Ascending aorta (tissue), 2 donors: ENCODE results near the gene FAM237B. TPM values are rescaled to one million over a fixed set of nuclear protein-coding genes. Genes with fewer than 3 reads are reported as not detected.

ENCODE experiments used
- DNase-seq, 2 donors: peaks; one replicate each; pipeline ENCODE4 v3.0.0-alpha.2; 2019; ENCODE audit warnings: low spot score in 2 of 2
- H3K27ac ChIP-seq, 2 donors: fragments of 200-600 bp; sonication (generic); one replicate each; pipeline ENCODE4 v1.5.1; 2016 to 2017; ENCODE audit warnings: mild to moderate bottlenecking in 1 of 2
- H3K27me3 ChIP-seq: fragments of 200-600 bp; sonication (generic); one replicate; pipeline ENCODE4 v1.5.1; 2017
- H3K36me3 ChIP-seq, 2 donors: fragments of 200-600 bp; sonication (generic); one replicate each; pipeline ENCODE4 v1.5.1; 2016
- H3K4me1 ChIP-seq, 2 donors: fragments of 200-600 bp; sonication (generic); one replicate each; pipeline ENCODE4 v1.5.1; 2016 to 2017; ENCODE audit warnings: mild to moderate bottlenecking in 1 of 2
- H3K4me3 ChIP-seq, 2 donors: fragments of 200-600 bp; sonication (generic); one replicate each; pipeline ENCODE4 v1.5.1; 2016 to 2017; ENCODE audit warnings: mild to moderate bottlenecking in 1 of 2
- H3K9me3 ChIP-seq, 2 donors: fragments of 200-600 bp; sonication (generic); one replicate each; pipeline ENCODE4 v1.5.1; 2016
- CTCF ChIP-seq, 3 experiments: fragments of 200-600 bp in 2 of 3; fragments of 450-650 bp in 1 of 3; sonication (generic) in 2 of 3; IDR thresholded peaks; one replicate each; pipeline ENCODE4 v1.5.1; 2016 to 2019; ENCODE audit warnings: antibody characterized with exemption in 3 of 3, mild to moderate bottlenecking in 1 of 3, moderate library complexity in 1 of 3
- intact Hi-C: fragments of 100-400 bp; cut with DNase I; formaldehyde crosslinking; loops from one replicate; pipeline ENCODE4 v1.15.1; 2023
- total RNA-seq: library from RNA; depleted of rRNA; stranded (reverse); fragments of >200 nt; gene quantifications from one replicate; pipeline ENCODE4 v1.1.0, GENCODE V29; 2016

Gene FAM237B
- total RNA-seq, 1 donor from 2014 or later, result not detected

GRCh38 chr7:90334193-90334843 lies 13.2 kb upstream of the FAM237B start:
- no peak overlapping the region for H3K4me3 ChIP-seq
- TF ChIP-seq CTCF (IDR thresholded peaks at IDR 0.05), result no peak
- H3K9me3 ChIP-seq, result no peaks in the 10 kb centered on the region
- H3K36me3 ChIP-seq, result no peaks in the 10 kb centered on the region
- H3K4me1 ChIP-seq, result no peaks in the 10 kb centered on the region
- intact Hi-C loops, result no loop called here
- DNase-seq, result no peak
- no peak overlapping the region for H3K27ac ChIP-seq
- no peaks in the 10 kb centered on the region for H3K27me3 ChIP-seq

DNA sequence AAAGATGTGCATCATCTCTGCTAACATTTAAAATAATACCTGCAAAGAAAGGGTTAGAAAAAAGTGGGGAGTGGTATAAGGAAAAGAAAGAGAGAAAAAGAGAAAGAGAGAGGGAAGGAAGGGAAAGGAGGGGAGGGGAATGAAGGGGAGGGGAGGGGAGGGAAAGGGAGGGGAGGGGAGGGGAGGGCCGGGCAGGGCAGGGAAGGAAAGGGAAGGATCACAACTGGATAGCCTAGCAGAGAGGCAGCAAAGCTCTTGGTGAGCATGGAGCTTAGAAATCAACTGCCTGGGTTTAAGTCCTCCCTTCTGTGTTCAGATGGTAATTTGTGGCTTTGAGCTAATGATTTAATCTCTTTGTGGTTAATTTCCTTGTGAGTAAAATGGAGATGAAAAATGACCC lies 5.4 kb upstream of the FAM237B start:
- no peaks in the 10 kb centered on the region for H3K36me3 ChIP-seq
- no peak for DNase-seq
- intact Hi-C loops, result no loop called here
- no peak overlapping the region for H3K4me3 ChIP-seq
- H3K4me1 ChIP-seq, result no peaks in the 10 kb centered on the region
- TF ChIP-seq CTCF (IDR thresholded peaks at IDR 0.05), result no peak
- no peaks in the 10 kb centered on the region for H3K9me3 ChIP-seq
- no peak overlapping the region for H3K27ac ChIP-seq
- no peaks in the 10 kb centered on the region for H3K27me3 ChIP-seq

GRCh38 chr7:90322837-90323236 lies 1.7 kb upstream of the FAM237B start:
- Histone ChIP-seq H3K4me3 (no peak overlapping the region), H3K36me3 (no peaks in the 10 kb centered on the region), H3K27ac (no peak overlapping the region), H3K4me1 (peaks cover 0 to 4% of the 10 kb centered on the region in 2 donors), H3K9me3 (no peaks in the 10 kb centered on the region), H3K27me3 (no peaks in the 10 kb centered on the region)
- TF ChIP-seq CTCF (IDR thresholded peaks at IDR 0.05), result no peak
- intact Hi-C loops, result no loop called here
- no peak for DNase-seq

DNA sequence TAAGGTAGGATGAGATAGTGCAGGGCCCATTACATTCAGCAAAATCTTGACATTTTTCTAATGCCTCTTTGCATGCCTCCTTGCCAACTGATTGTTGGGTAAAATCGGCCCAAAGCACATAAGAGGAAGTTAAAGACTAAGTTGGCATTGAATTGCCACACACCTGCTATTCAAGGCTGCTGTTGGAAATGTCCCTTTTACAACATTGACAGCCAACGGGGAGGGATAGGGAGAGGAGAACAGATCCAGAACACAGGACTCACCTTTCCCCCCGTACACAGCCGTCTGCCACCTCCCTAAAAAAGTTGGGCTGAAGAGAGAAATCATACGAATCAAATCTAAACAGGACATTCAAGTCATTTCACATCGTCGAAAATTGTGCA lies 695 bp downstream of the FAM237B start:
- Histone ChIP-seq H3K9me3 (no peaks in the 10 kb centered on the region), H3K4me3 (peak overlapping the region in 1 of 2 donors; percentile 49), H3K27ac (no peak overlapping the region), H3K4me1 (peaks cover 0 to 4% of the 10 kb centered on the region in 2 donors), H3K27me3 (no peaks in the 10 kb centered on the region), H3K36me3 (no peaks in the 10 kb centered on the region)
- no peak for TF ChIP-seq CTCF (IDR thresholded peaks at IDR 0.05)
- no peak for DNase-seq
- intact Hi-C loops, result no loop called here

DNA sequence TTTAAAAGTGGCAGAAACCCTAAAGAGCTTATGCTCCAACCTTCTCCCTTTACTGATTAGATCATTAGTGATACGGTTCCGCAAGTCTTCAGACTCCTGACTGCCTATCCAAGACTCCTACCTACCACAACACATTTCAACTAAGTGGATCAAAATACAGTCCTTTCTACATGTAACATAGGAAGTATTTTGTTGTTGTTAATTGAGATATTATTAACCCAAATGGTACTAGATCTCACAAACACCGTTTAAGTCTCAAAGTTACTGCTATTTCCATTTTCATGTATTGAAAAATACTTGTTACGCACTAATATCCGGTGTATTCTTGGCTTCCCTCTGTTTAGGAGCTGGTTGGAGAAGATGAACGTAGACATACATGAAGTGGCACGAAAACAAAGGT lies 1.1 kb downstream of the FAM237B start:
- no peak for DNase-seq
- Histone ChIP-seq H3K4me3 (no peak overlapping the region), H3K36me3 (no peaks in the 10 kb centered on the region), H3K9me3 (no peaks in the 10 kb centered on the region), H3K27ac (no peak overlapping the region), H3K4me1 (peaks cover 0 to 4% of the 10 kb centered on the region in 2 donors), H3K27me3 (no peaks in the 10 kb centered on the region)
- no peak for TF ChIP-seq CTCF (IDR thresholded peaks at IDR 0.05)
- intact Hi-C loops, result no loop called here

- H3K27me3 ChIP-seq, result no peaks in the 10 kb centered on the region
- intact Hi-C loops, result loop anchor here (5.0 kb wide), 1 partner anchor 113 kb away; no protein-coding TSS in a partner anchor
- H3K9me3 ChIP-seq, result no peaks in the 10 kb centered on the region
- no peak for DNase-seq
- H3K4me1 ChIP-seq, result no peaks in the 10 kb centered on the region
- no peak for TF ChIP-seq CTCF (IDR thresholded peaks at IDR 0.05)
- no peaks in the 10 kb centered on the region for H3K36me3 ChIP-seq
- no peak overlapping the region for H3K4me3 ChIP-seq
- H3K27ac ChIP-seq, result no peak overlapping the region
Measured at GRCh38 chr7:90313907-90314306, 7.2 kb downstream of the FAM237B start.
